Measurements from ENCODE around the gene ZNF324. TPM values are rescaled to one million over a fixed set of nuclear protein-coding genes. Genes with fewer than 3 reads are reported as not detected.
A peak's percentile ranks its signal among the peaks of the same experiment; 100 is the strongest.

The ZNF324 gene
- total and polyA plus RNA-seq, 2 of the 13 experiments (the other 11 are each of a cell fraction or from before 2014, with no cell fraction given), result 1.1 to 4.7 TPM

DNA sequence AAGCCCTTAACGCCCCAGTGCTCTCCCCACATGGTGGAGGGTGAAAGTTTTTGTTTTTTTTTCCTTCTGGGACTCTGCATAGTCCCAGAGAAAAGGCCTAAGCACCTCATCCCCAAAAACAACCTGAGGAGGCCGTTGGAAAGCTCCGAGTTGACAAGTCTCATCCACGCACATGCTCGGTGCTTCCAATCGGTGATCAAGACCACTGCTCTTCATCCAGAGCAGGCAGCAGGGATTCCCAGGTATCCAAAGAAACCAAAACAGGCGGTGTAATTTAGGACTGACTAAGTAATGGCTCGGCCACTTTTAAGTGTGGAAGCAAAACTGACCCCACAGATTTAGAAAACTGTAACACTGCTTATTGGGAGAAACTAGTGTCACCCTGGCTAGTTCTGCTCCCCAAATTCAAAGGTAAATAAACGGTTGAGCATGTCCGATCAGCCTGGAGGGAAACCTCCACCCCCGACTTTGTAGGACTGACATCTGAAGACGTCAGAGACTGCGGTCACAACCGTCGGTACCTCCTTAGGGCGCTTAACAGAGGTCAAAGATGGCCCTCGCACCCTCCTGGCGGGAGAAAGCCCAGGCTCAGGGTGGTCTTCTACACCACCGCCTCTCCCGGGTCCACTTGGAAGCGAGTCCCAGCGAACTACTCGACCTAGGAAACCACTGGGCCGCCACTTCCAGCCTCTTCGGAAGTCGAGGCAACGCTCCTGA, 8.3 kb downstream of the ZNF324 start (continued):
- TF ChIP-seq HNF4G (IDR thresholded peaks at IDR 0.05; ENCODE audit: borderline replicate concordance, low read depth, low read length), result no peak
- no peak for TF ChIP-seq HNF4G (CRISPR knock-in tag; IDR thresholded peaks at IDR 0.05; ENCODE audit: borderline replicate concordance, low read depth)
- TF ChIP-seq CENPT (CRISPR knock-in tag; IDR thresholded peaks at IDR 0.05; ENCODE audit: low read depth), result no peak
- TF ChIP-seq DMTF1 (CRISPR knock-in tag; IDR thresholded peaks at IDR 0.05), result no peak
- no peak for TF ChIP-seq TFE3 (CRISPR knock-in tag; IDR thresholded peaks at IDR 0.05)
- TF ChIP-seq KDM3A (CRISPR knock-in tag; IDR thresholded peaks at IDR 0.05; ENCODE audit: low read depth), result no peak
- TF ChIP-seq GABPB1 (CRISPR knock-in tag; IDR thresholded peaks at IDR 0.05), result no peak
- TF ChIP-seq ZNF891 (CRISPR knock-in tag; IDR thresholded peaks at IDR 0.05), result no peak
- TF ChIP-seq, protein P1, sequence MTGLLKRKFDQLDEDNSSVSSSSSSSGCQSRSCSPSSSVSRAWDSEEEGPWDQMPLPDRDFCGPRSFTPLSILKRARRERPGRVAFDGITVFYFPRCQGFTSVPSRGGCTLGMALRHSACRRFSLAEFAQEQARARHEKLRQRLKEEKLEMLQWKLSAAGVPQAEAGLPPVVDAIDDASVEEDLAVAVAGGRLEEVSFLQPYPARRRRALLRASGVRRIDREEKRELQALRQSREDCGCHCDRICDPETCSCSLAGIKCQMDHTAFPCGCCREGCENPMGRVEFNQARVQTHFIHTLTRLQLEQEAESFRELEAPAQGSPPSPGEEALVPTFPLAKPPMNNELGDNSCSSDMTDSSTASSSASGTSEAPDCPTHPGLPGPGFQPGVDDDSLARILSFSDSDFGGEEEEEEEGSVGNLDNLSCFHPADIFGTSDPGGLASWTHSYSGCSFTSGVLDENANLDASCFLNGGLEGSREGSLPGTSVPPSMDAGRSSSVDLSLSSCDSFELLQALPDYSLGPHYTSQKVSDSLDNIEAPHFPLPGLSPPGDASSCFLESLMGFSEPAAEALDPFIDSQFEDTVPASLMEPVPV (CRISPR knock-in tag; IDR thresholded peaks at IDR 0.05), result no peak
- TF ChIP-seq E2F5 (CRISPR knock-in tag; conservative IDR thresholded peaks at IDR 0.05), result no peak
- TF ChIP-seq CBFB (CRISPR knock-in tag; IDR thresholded peaks at IDR 0.05), result no peak
- TF ChIP-seq, protein P2, sequence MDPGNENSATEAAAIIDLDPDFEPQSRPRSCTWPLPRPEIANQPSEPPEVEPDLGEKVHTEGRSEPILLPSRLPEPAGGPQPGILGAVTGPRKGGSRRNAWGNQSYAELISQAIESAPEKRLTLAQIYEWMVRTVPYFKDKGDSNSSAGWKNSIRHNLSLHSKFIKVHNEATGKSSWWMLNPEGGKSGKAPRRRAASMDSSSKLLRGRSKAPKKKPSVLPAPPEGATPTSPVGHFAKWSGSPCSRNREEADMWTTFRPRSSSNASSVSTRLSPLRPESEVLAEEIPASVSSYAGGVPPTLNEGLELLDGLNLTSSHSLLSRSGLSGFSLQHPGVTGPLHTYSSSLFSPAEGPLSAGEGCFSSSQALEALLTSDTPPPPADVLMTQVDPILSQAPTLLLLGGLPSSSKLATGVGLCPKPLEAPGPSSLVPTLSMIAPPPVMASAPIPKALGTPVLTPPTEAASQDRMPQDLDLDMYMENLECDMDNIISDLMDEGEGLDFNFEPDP (CRISPR knock-in tag; conservative IDR thresholded peaks at IDR 0.05), result no peak
- TF ChIP-seq SUZ12 (IDR thresholded peaks at IDR 0.05; ENCODE audit: low read depth, low read length), result no peak
- 0 out of 2 replicates have a peak, but pooled peaks have one; percentile 6 for TF ChIP-seq ZNF777 (CRISPR knock-in tag; IDR thresholded peaks at IDR 0.05)
- 0 out of 2 replicates have a peak, but pooled peaks have one; percentile 29 for TF ChIP-seq ZNF605 (CRISPR knock-in tag; IDR thresholded peaks at IDR 0.05)
- no peak for TF ChIP-seq BORCS8-MEF2B (CRISPR knock-in tag; IDR thresholded peaks at IDR 0.05)
- no peak for TF ChIP-seq FOXP1 (IDR thresholded peaks at IDR 0.05)
- no peak for TF ChIP-seq FOXP1 (CRISPR knock-in tag; IDR thresholded peaks at IDR 0.05)
- no peak for TF ChIP-seq ZMYM2 (CRISPR knock-in tag; IDR thresholded peaks at IDR 0.05)
- TF ChIP-seq ZNF256 (CRISPR knock-in tag; conservative IDR thresholded peaks at IDR 0.05), result no peak
- TF ChIP-seq, protein P3, sequence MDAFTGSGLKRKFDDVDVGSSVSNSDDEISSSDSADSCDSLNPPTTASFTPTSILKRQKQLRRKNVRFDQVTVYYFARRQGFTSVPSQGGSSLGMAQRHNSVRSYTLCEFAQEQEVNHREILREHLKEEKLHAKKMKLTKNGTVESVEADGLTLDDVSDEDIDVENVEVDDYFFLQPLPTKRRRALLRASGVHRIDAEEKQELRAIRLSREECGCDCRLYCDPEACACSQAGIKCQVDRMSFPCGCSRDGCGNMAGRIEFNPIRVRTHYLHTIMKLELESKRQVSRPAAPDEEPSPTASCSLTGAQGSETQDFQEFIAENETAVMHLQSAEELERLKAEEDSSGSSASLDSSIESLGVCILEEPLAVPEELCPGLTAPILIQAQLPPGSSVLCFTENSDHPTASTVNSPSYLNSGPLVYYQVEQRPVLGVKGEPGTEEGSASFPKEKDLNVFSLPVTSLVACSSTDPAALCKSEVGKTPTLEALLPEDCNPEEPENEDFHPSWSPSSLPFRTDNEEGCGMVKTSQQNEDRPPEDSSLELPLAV (CRISPR knock-in tag; conservative IDR thresholded peaks at IDR 0.05; ENCODE audit: low read depth), result no peak
